Measurements from ENCODE around the gene SH2B2. TPM values are rescaled to one million over a fixed set of nuclear protein-coding genes. Genes with fewer than 3 reads are reported as not detected.
"Not testable (repeated sequence)": the region's sequence is repeated elsewhere in the genome, so short reads cannot be mapped to it uniquely, and the experiment has no call there.

The SH2B2 gene
- total and polyA plus RNA-seq, 10 donors = 13.4 to 36.9 (median 28.9) TPM

DNA sequence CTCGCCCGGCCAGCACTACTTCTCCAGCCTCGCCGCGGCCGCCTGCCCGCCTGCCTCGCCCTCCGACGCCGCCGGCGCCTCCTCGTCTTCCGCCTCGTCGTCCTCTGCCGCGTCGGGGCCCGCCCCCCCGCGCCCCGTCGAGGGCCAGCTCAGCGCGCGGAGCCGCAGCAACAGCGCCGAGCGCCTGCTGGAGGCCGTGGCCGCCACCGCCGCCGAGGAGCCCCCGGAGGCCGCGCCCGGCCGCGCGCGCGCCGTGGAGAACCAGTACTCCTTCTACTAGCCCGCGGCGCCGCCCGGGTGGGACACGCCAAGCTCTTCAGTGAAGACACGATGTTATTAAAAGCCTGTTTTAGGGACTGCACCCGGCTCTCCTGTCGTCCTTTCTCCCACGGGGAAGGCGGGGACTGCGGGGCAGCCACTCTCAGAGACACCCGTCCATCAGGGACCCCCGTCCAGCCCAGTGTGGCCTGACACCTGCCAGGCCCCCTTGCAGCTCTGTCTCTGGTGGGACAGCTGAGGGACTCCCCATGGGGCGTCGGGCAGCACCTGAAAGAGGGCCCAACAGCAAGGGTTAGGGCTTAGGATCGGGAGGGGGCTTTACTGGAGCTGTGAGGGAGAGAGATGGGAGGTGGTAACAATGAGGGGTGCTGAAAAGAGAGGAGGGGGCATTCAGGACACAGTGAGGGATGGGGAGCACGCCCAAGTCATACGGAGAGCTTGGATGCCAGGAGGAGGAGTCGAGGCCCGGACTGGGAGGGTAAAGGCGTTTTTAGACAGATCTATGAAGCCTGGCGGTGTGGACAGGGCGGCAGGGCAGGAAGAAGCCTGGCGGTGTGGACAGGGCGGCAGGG, 34.9 kb downstream of the SH2B2 start:
- WGBS, 5 donors = 49 to 63% (median 54%) methylated on average over 55 to 73 of the region's 73 CpGs

DNA sequence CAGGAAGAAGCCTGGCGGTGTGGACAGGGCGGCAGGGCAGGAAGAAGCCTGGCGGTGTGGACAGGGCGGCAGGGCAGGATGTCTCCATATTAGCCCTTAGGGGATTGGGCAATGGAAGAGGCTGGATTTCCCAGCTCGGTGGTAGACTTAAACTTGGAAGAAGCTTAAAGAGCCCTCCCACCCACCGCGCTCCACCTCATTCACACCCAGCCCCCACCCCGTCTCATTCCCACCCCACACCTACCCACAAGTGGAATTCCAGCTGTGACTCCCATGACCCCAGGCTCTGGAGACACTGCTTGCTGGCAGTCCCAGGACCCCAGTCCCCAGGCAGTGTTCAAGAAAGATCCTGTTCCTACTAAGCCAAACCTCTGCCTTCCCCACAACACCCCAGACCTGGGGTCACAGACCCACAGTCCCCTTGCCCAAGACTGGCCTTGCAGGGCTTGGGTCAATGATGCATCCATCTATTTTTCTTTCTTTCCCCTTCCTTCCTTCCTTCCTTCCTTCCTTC, 35.6 kb downstream of the SH2B2 start:
- DNase-seq = peak; percentile 40

More for the DNA sequence above, 34.9 kb downstream of the SH2B2 start:
- no peaks in the 10 kb centered on the region for H3K9me3 ChIP-seq
- DNase-seq = peak; percentile 78
- H3K4me3 ChIP-seq = peak overlapping the region in 1 of 8 donors; percentile 41
- H3K36me3 ChIP-seq = peaks cover 0 to 51% (median 6%) of the 10 kb centered on the region in 6 donors
- peaks cover 0 to 23% (median 8%) of the 10 kb centered on the region in 6 donors for H3K4me1 ChIP-seq
- intact Hi-C loops (cut with DNase I; ENCODE audit: low total_unique reads) = no loop called here
- no peak overlapping the region for H3K27ac ChIP-seq
- no peak for TF ChIP-seq POLR2A (IDR thresholded peaks at IDR 0.05)
- TF ChIP-seq, protein P1, sequence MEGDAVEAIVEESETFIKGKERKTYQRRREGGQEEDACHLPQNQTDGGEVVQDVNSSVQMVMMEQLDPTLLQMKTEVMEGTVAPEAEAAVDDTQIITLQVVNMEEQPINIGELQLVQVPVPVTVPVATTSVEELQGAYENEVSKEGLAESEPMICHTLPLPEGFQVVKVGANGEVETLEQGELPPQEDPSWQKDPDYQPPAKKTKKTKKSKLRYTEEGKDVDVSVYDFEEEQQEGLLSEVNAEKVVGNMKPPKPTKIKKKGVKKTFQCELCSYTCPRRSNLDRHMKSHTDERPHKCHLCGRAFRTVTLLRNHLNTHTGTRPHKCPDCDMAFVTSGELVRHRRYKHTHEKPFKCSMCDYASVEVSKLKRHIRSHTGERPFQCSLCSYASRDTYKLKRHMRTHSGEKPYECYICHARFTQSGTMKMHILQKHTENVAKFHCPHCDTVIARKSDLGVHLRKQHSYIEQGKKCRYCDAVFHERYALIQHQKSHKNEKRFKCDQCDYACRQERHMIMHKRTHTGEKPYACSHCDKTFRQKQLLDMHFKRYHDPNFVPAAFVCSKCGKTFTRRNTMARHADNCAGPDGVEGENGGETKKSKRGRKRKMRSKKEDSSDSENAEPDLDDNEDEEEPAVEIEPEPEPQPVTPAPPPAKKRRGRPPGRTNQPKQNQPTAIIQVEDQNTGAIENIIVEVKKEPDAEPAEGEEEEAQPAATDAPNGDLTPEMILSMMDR (IDR thresholded peaks at IDR 0.05 in 8 of 11, conservative IDR thresholded peaks at IDR 0.05 in 3 of 11) = no peak
- no peak for TF ChIP-seq POLR2AphosphoS5 (IDR thresholded peaks at IDR 0.05)
- peaks cover 0 to 21% (median 0%) of the 10 kb centered on the region in 7 donors for H3K27me3 ChIP-seq (replicated peaks in 1 of 7)

DNA sequence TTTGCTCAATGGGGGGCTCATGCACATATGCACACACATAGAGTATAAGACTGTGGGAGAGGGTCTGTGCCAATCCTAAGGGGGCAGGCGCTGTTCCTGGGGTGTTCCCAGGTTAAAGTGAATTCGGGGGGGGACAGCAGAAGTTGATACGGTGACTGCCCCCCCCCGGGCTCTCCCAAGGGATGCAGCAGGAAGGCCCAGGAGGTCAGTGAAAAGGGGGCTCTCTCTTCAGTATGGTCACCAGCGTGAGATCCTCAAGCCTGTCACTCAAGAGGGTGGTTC, 37.2 kb downstream of the SH2B2 start:
- Histone ChIP-seq H3K4me1 (peaks cover 0 to 23% (median 7%) of the 10 kb centered on the region in 6 donors), H3K27ac (no peak overlapping the region), H3K4me3 (no peak overlapping the region), H3K36me3 (peaks cover 0 to 28% (median 0%) of the 10 kb centered on the region in 6 donors), H3K27me3 (replicated peaks in 1 of 7) (peaks cover 0 to 21% (median 0%) of the 10 kb centered on the region in 7 donors), H3K9me3 (no peaks in the 10 kb centered on the region)
- intact Hi-C loops (cut with DNase I; ENCODE audit: low total_unique reads) = no loop called here
- DNase-seq = peak; percentile 23
- TF ChIP-seq POLR2A (IDR thresholded peaks at IDR 0.05) (no peak), POLR2AphosphoS5 (IDR thresholded peaks at IDR 0.05) (no peak)
- TF ChIP-seq, protein P1 (IDR thresholded peaks at IDR 0.05 in 8 of 11, conservative IDR thresholded peaks at IDR 0.05 in 3 of 11) = no peak
- WGBS, 5 donors = 80 to 91% (median 89%) methylated on average over 5 of the region's 5 CpGs

More for the DNA sequence above, 35.6 kb downstream of the SH2B2 start:
- Histone ChIP-seq H3K4me3 (no peak overlapping the region), H3K27me3 (replicated peaks in 1 of 7) (peaks cover 0 to 21% (median 0%) of the 10 kb centered on the region in 7 donors), H3K9me3 (no peaks in the 10 kb centered on the region), H3K4me1 (peaks cover 0 to 23% (median 8%) of the 10 kb centered on the region in 6 donors), H3K36me3 (peaks cover 0 to 44% (median 3%) of the 10 kb centered on the region in 6 donors), H3K27ac (no peak overlapping the region)
- 59 to 72% (median 67%) methylated on average over 6 to 8 of the region's 8 CpGs for WGBS, 5 donors
- TF ChIP-seq, protein P1 (IDR thresholded peaks at IDR 0.05 in 8 of 11, conservative IDR thresholded peaks at IDR 0.05 in 3 of 11) = no peak
- TF ChIP-seq POLR2AphosphoS5 (IDR thresholded peaks at IDR 0.05) = no peak
- no peak for TF ChIP-seq POLR2A (IDR thresholded peaks at IDR 0.05)
- intact Hi-C loops (cut with DNase I; ENCODE audit: low total_unique reads) = no loop called here

DNA sequence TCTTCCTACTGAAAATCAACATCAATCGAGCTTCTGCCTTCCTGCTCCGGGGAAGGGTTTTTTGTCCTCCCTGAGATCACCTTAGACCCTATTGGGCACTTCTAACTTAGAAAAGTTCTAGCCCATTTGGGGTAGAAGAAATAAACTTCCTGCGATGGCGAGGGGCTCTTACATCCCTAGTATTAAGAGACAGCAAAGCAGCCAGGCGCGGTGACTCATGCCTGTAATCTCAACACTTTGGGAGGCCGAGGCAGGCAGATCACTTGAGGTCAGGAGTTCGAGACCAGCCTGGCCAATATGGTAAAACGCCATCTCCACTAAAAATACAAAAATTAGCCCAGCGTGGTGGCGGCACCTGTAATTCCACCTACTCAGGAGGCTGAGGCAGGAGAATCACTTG, 38.4 kb downstream of the SH2B2 start:
- H3K4me3 ChIP-seq; H3K27ac ChIP-seq; intact Hi-C loops (cut with DNase I; ENCODE audit: low total_unique reads); H3K9me3 ChIP-seq: not testable (repeated sequence)
- peak; percentile 53 for DNase-seq
- peaks cover 0 to 19% (median 5%) of the 10 kb centered on the region in 6 donors for H3K4me1 ChIP-seq
- peaks cover 0 to 16% (median 0%) of the 10 kb centered on the region in 6 donors for H3K36me3 ChIP-seq
- 92 to 95% (median 93%) methylated on average over 11 of the region's 11 CpGs for WGBS, 5 donors
- H3K27me3 ChIP-seq (replicated peaks in 1 of 7) = peaks cover 0 to 21% (median 0%) of the 10 kb centered on the region in 7 donors
